Smooth muscle cell (in vitro differentiated cells): ENCODE results near the gene RASIP1. TPM values are rescaled to one million over a fixed set of nuclear protein-coding genes. Genes with fewer than 3 reads are reported as not detected.

ENCODE experiments used
- DNase-seq: peaks from one replicate; lab custom pipeline; 2025; ENCODE audit not compliant: unreplicated experiment; lab: John Stamatoyannopoulos, UW
- H2AFZ ChIP-seq: fragments of 200-600 bp; sonication (generic); 2 replicates; pipeline ENCODE4 v1.6.0; 2016; ENCODE audit warnings: antibody characterized with exemption, low read depth, mild to moderate bottlenecking
- H3F3A ChIP-seq: fragments of 200-600 bp; sonication (generic); 2 replicates; pipeline ENCODE4 v1.6.0; 2017; ENCODE audit warnings: antibody characterized with exemption, low read depth
- H3K27ac ChIP-seq: fragments of 200-600 bp; sonication (generic); 2 replicates; pipeline ENCODE4 v1.5.1; 2016; ENCODE audit warnings: low read depth, mild to moderate bottlenecking
- H3K27me3 ChIP-seq: fragments of 200-600 bp; sonication (generic); 2 replicates; pipeline ENCODE4 v1.6.1; 2016; ENCODE audit warnings: low read depth, mild to moderate bottlenecking
- H3K36me3 ChIP-seq: fragments of 200-600 bp; sonication (generic); 2 replicates; pipeline ENCODE4 v1.5.1; 2016; ENCODE audit warnings: low read depth
- H3K4me1 ChIP-seq: fragments of 200-600 bp; sonication (generic); 2 replicates; pipeline ENCODE4 v1.5.1; 2016; ENCODE audit warnings: low read depth
- H3K4me2 ChIP-seq: fragments of 200-600 bp; sonication (generic); 2 replicates; pipeline ENCODE4 v1.6.0; 2016; ENCODE audit warnings: mild to moderate bottlenecking
- H3K4me3 ChIP-seq: fragments of 200-600 bp; sonication (generic); 2 replicates; pipeline ENCODE4 v1.5.1; 2016; ENCODE audit warnings: mild to moderate bottlenecking
- H3K79me2 ChIP-seq: fragments of 200-600 bp; sonication (generic); 2 replicates; pipeline ENCODE4 v1.6.0; 2016; ENCODE audit warnings: low read depth, mild to moderate bottlenecking
- H3K9ac ChIP-seq: fragments of 200-600 bp; sonication (generic); 2 replicates; pipeline ENCODE4 v1.6.0; 2016; ENCODE audit warnings: low read depth
- H3K9me3 ChIP-seq: fragments of 200-600 bp; sonication (generic); replicated peaks from 2 replicates; pipeline ENCODE4 v1.5.1; 2016; ENCODE audit warnings: low read depth
- H4K20me1 ChIP-seq: fragments of 200-600 bp; sonication (generic); 2 replicates; pipeline ENCODE4 v1.6.0; 2016; ENCODE audit warnings: low read depth
- WGBS: methylation state at CpG from one replicate; pipeline ENCODE4 v1.1.7; 2016; ENCODE audit warnings: low lambda C conversion rate; 5-methylcytosine and 5-hydroxymethylcytosine counted together
- polyA plus RNA-seq: library from polyadenylated mRNA; unstranded; fragments of >200 nt; fragmentation: Nextera tagmentation; extraction: Ambion mirVana; gene quantifications from 2 replicates; pipeline ENCODE4 v1.2.1, GENCODE V29; 2016
- total RNA-seq: library from RNA; depleted of rRNA; stranded (reverse); fragments of >200 nt; gene quantifications from 2 replicates; pipeline ENCODE4 v1.2.3, GENCODE V29; 2014
- TF ChIP-seq, protein P1 (sequence below): fragments of 200-600 bp; sonication (generic); IDR thresholded peaks from 2 replicates; pipeline ENCODE4 v1.5.1; 2017; ENCODE audit warnings: borderline replicate concordance, mild to moderate bottlenecking, antibody characterized with exemption; ENCODE audit not compliant: insufficient read depth, poor library complexity, severe bottlenecking

Gene RASIP1
- total and polyA plus RNA-seq, 2 experiments from 2014 or later: 0.81 to 3.5 TPM

DNA sequence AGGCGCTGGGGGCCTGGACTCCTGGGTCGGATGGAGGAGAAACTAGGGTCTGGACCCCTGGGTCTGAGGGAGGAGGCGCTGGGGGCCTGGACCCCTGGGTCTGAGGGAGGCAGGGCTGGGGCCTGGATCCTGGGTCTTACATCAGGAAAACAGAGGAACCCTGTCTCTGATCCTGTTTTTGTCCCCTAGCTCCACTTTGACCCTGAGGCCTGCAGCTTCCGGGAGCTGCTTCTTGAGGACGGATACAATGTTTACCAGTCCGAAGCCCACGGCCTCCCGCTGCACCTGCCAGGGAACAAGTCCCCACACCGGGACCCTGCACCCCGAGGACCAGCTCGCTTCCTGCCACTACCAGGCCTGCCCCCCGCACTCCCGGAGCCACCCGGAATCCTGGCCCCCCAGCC is 17.3 kb upstream of the RASIP1 start:
- peaks cover 18% of the 10 kb centered on the region for H3K27me3 ChIP-seq
- H3K9me3 ChIP-seq: no peaks in the 10 kb centered on the region
- H3K36me3 ChIP-seq: no peaks in the 10 kb centered on the region
- H3K27ac ChIP-seq: no peak overlapping the region
- H3F3A ChIP-seq: no peaks in the 10 kb centered on the region
- H3K4me2 ChIP-seq: no peak overlapping the region
- TF ChIP-seq, protein P1, sequence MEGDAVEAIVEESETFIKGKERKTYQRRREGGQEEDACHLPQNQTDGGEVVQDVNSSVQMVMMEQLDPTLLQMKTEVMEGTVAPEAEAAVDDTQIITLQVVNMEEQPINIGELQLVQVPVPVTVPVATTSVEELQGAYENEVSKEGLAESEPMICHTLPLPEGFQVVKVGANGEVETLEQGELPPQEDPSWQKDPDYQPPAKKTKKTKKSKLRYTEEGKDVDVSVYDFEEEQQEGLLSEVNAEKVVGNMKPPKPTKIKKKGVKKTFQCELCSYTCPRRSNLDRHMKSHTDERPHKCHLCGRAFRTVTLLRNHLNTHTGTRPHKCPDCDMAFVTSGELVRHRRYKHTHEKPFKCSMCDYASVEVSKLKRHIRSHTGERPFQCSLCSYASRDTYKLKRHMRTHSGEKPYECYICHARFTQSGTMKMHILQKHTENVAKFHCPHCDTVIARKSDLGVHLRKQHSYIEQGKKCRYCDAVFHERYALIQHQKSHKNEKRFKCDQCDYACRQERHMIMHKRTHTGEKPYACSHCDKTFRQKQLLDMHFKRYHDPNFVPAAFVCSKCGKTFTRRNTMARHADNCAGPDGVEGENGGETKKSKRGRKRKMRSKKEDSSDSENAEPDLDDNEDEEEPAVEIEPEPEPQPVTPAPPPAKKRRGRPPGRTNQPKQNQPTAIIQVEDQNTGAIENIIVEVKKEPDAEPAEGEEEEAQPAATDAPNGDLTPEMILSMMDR: no peak
- H3K79me2 ChIP-seq: no peaks in the 10 kb centered on the region
- H3K9ac ChIP-seq: no peak overlapping the region
- 96% methylated on average over 14 of the region's 14 CpGs for WGBS
- no peak for DNase-seq
- peaks cover 3% of the 10 kb centered on the region for H3K4me1 ChIP-seq
- no peak overlapping the region for H3K4me3 ChIP-seq
- no peaks in the 10 kb centered on the region for H4K20me1 ChIP-seq
- H2AFZ ChIP-seq: no peak overlapping the region

DNA sequence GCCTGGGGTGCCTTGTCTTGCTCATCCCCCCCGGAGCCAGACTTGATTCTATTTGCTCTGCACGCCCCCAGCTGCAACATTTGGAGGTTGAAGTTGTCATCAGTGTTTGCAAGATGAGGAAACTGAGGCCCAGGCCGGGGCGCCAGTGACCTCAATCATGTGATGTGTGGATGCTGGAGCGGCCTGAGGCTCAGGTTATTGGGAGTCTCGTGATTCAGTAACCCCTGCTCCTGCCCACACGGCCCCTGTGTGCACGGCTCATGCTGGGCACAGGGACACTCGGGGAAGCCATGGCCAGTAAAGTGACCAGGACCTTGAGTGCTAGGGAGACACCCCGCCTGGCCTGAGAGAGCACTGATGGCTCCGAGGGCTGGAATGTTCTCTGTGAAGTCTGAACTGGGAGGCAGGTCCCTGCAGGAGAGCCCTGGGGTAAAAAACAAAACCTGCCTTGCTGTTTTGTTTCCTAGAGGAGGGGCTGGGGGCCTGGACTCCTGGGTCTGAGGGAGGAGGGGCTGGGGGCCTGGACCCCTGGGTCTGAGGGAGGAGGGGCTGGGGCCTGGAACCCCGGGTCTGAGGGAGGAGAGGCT is 16.8 kb upstream of the RASIP1 start:
- H3K4me1 ChIP-seq: peaks cover 3% of the 10 kb centered on the region
- H3K9ac ChIP-seq: no peak overlapping the region
- H3K27ac ChIP-seq: no peak overlapping the region
- H2AFZ ChIP-seq: no peak overlapping the region
- H3K36me3 ChIP-seq: no peaks in the 10 kb centered on the region
- no peaks in the 10 kb centered on the region for H4K20me1 ChIP-seq
- H3K4me3 ChIP-seq: no peak overlapping the region
- H3K9me3 ChIP-seq: no peaks in the 10 kb centered on the region
- H3F3A ChIP-seq: peaks cover 1% of the 10 kb centered on the region
- peaks cover 22% of the 10 kb centered on the region for H3K27me3 ChIP-seq
- TF ChIP-seq, protein P1: no peak
- WGBS: 98% methylated on average over 12 of the region's 12 CpGs
- no peak overlapping the region for H3K4me2 ChIP-seq
- H3K79me2 ChIP-seq: no peaks in the 10 kb centered on the region
- no peak for DNase-seq

DNA sequence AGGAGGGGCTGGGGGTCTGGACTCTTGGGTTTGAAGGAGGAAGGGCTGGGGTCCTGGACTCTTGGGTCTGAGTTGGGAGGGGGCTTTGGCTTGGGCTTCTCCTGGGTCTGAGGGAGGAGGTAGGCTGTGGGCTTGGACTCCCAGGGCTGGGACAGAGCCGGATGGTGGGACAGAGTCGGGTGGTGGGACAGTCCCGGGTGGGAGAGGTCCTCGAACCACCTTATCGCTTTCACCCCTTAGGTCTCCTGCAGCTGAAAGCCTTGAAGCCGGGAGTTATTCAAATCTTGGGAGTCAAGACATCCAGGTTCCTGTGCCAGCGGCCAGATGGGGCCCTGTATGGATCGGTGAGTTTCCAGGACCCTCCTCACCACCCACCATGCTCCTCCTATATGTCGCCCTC is 16.3 kb upstream of the RASIP1 start:
- Histone ChIP-seq H3K9ac (no peak overlapping the region), H3K79me2 (no peaks in the 10 kb centered on the region), H3F3A (peaks cover 3% of the 10 kb centered on the region), H2AFZ (no peak overlapping the region), H3K36me3 (no peaks in the 10 kb centered on the region), H3K4me1 (peaks cover 3% of the 10 kb centered on the region), H3K9me3 (no peaks in the 10 kb centered on the region), H3K4me3 (no peak overlapping the region), H4K20me1 (no peaks in the 10 kb centered on the region), H3K27me3 (peaks cover 24% of the 10 kb centered on the region), H3K27ac (no peak overlapping the region), H3K4me2 (no peak overlapping the region)
- DNase-seq: no peak
- WGBS: 89% methylated on average over 4 of the region's 9 CpGs
- TF ChIP-seq, protein P1: no peak

DNA sequence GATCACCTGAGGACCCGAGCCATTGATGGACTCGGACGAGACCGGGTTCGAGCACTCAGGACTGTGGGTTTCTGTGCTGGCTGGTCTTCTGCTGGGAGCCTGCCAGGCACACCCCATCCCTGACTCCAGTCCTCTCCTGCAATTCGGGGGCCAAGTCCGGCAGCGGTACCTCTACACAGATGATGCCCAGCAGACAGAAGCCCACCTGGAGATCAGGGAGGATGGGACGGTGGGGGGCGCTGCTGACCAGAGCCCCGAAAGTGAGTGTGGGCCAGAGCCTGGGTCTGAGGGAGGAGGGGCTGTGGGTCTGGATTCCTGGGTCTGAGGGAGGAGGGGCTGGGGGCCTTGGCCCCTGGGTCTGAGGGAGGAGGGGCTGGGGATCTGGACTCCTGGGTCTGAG is 15.8 kb upstream of the RASIP1 start:
- H3K4me1 ChIP-seq: peaks cover 3% of the 10 kb centered on the region
- H3K27ac ChIP-seq: no peak overlapping the region
- H3K27me3 ChIP-seq: peaks cover 19% of the 10 kb centered on the region
- no peak overlapping the region for H2AFZ ChIP-seq
- WGBS: 93% methylated on average over 11 of the region's 11 CpGs
- DNase-seq: no peak
- peaks cover 3% of the 10 kb centered on the region for H3F3A ChIP-seq
- H3K36me3 ChIP-seq: no peaks in the 10 kb centered on the region
- TF ChIP-seq, protein P1: no peak
- H3K79me2 ChIP-seq: no peaks in the 10 kb centered on the region
- H3K4me3 ChIP-seq: no peak overlapping the region
- H3K4me2 ChIP-seq: no peak overlapping the region
- H3K9ac ChIP-seq: no peak overlapping the region
- no peaks in the 10 kb centered on the region for H3K9me3 ChIP-seq
- H4K20me1 ChIP-seq: no peaks in the 10 kb centered on the region
